Smooth muscle cell (in vitro differentiated cells): ENCODE measurements around the gene TARS1. TPM values are rescaled to one million over a fixed set of nuclear protein-coding genes. Genes with fewer than 3 reads are reported as not detected.
"Not testable (repeated sequence)": the region's sequence is repeated elsewhere in the genome, so short reads cannot be mapped to it uniquely, and the experiment has no call there.

ENCODE experiments used
- DNase-seq: peaks from one replicate; lab custom pipeline; 2025; ENCODE audit not compliant: unreplicated experiment; lab: John Stamatoyannopoulos, UW
- H2AFZ ChIP-seq: fragments of 200-600 bp; sonication (generic); 2 replicates; pipeline ENCODE4 v1.6.0; 2016; ENCODE audit warnings: antibody characterized with exemption, low read depth, mild to moderate bottlenecking
- H3F3A ChIP-seq: fragments of 200-600 bp; sonication (generic); 2 replicates; pipeline ENCODE4 v1.6.0; 2017; ENCODE audit warnings: antibody characterized with exemption, low read depth
- H3K27ac ChIP-seq: fragments of 200-600 bp; sonication (generic); 2 replicates; pipeline ENCODE4 v1.5.1; 2016; ENCODE audit warnings: low read depth, mild to moderate bottlenecking
- H3K27me3 ChIP-seq: fragments of 200-600 bp; sonication (generic); 2 replicates; pipeline ENCODE4 v1.6.1; 2016; ENCODE audit warnings: low read depth, mild to moderate bottlenecking
- H3K36me3 ChIP-seq: fragments of 200-600 bp; sonication (generic); 2 replicates; pipeline ENCODE4 v1.5.1; 2016; ENCODE audit warnings: low read depth
- H3K4me1 ChIP-seq: fragments of 200-600 bp; sonication (generic); 2 replicates; pipeline ENCODE4 v1.5.1; 2016; ENCODE audit warnings: low read depth
- H3K4me2 ChIP-seq: fragments of 200-600 bp; sonication (generic); 2 replicates; pipeline ENCODE4 v1.6.0; 2016; ENCODE audit warnings: mild to moderate bottlenecking
- H3K4me3 ChIP-seq: fragments of 200-600 bp; sonication (generic); 2 replicates; pipeline ENCODE4 v1.5.1; 2016; ENCODE audit warnings: mild to moderate bottlenecking
- H3K79me2 ChIP-seq: fragments of 200-600 bp; sonication (generic); 2 replicates; pipeline ENCODE4 v1.6.0; 2016; ENCODE audit warnings: low read depth, mild to moderate bottlenecking
- H3K9ac ChIP-seq: fragments of 200-600 bp; sonication (generic); 2 replicates; pipeline ENCODE4 v1.6.0; 2016; ENCODE audit warnings: low read depth
- H3K9me3 ChIP-seq: fragments of 200-600 bp; sonication (generic); replicated peaks from 2 replicates; pipeline ENCODE4 v1.5.1; 2016; ENCODE audit warnings: low read depth
- H4K20me1 ChIP-seq: fragments of 200-600 bp; sonication (generic); 2 replicates; pipeline ENCODE4 v1.6.0; 2016; ENCODE audit warnings: low read depth
- CTCF ChIP-seq: fragments of 200-600 bp; sonication (generic); IDR thresholded peaks from 2 replicates; pipeline ENCODE4 v1.5.1; 2017; ENCODE audit warnings: borderline replicate concordance, mild to moderate bottlenecking, antibody characterized with exemption; ENCODE audit not compliant: insufficient read depth, poor library complexity, severe bottlenecking
- WGBS: methylation state at CpG from one replicate; pipeline ENCODE4 v1.1.7; 2016; ENCODE audit warnings: low lambda C conversion rate; 5-methylcytosine and 5-hydroxymethylcytosine counted together
- polyA plus RNA-seq: library from polyadenylated mRNA; unstranded; fragments of >200 nt; fragmentation: Nextera tagmentation; extraction: Ambion mirVana; gene quantifications from 2 replicates; pipeline ENCODE4 v1.2.1, GENCODE V29; 2016
- total RNA-seq: library from RNA; depleted of rRNA; stranded (reverse); fragments of >200 nt; gene quantifications from 2 replicates; pipeline ENCODE4 v1.2.3, GENCODE V29; 2014

Gene TARS1
- total and polyA plus RNA-seq, 2 experiments from 2014 or later, result 120 to 217 TPM

GRCh38 chr5:33433303-33434240 lies 7.2 kb upstream of the TARS1 start:
- WGBS, result 69% methylated on average over 4 of the region's 4 CpGs

GRCh38 chr5:33435893-33436490 lies 4.8 kb upstream of the TARS1 start:
- 32% methylated on average over 5 of the region's 5 CpGs for WGBS

More at GRCh38 chr5:33433303-33434240, 7.2 kb upstream of the TARS1 start:
- Histone ChIP-seq H3F3A (no peaks in the 10 kb centered on the region), H3K27ac (no peak overlapping the region), H3K36me3 (no peaks in the 10 kb centered on the region), H3K27me3 (no peaks in the 10 kb centered on the region), H4K20me1 (no peaks in the 10 kb centered on the region), H3K4me2 (no peak overlapping the region), H3K9me3 (no peaks in the 10 kb centered on the region), H3K4me1 (no peaks in the 10 kb centered on the region), H3K4me3 (no peak overlapping the region), H2AFZ (no peak overlapping the region), H3K79me2 (peaks cover 6% of the 10 kb centered on the region), H3K9ac (no peak overlapping the region)
- TF ChIP-seq CTCF, result no peak
- no peak for DNase-seq

DNA sequence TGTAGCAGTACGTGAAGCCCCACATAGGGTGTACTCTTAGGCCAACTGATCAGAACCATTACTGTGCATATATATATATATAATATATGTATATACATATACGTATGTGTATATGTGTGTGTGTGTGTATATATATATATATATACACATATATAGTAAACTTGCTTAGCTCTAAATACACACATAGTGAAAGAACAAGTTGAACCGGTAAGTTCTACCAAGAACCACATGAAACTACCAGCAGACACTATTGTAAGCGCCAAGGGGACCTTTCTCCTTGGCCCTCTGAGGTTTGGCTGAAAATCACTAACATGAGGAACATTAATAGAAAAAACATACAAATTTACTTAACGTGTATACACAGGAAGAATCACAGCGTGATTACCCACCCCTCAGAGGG lies 1.8 kb upstream of the TARS1 start:
- TF ChIP-seq CTCF, result no peak
- H3K4me1 ChIP-seq, result peaks cover 16% of the 10 kb centered on the region
- no peaks in the 10 kb centered on the region for H3K27me3 ChIP-seq
- peak overlapping the region; percentile 83 for H2AFZ ChIP-seq
- H3F3A ChIP-seq, result no peaks in the 10 kb centered on the region
- H3K27ac ChIP-seq, result peak overlapping the region; percentile 76
- no peaks in the 10 kb centered on the region for H3K36me3 ChIP-seq
- peak overlapping the region; percentile 89 for H3K4me2 ChIP-seq
- peaks cover 36% of the 10 kb centered on the region for H3K79me2 ChIP-seq
- peak overlapping the region; percentile 81 for H3K4me3 ChIP-seq
- WGBS, result 63% methylated on average over 6 of the region's 6 CpGs
- no peaks in the 10 kb centered on the region for H3K9me3 ChIP-seq
- no peak for DNase-seq
- peaks cover 22% of the 10 kb centered on the region for H4K20me1 ChIP-seq
- peak overlapping the region; percentile 77 for H3K9ac ChIP-seq

More at GRCh38 chr5:33435893-33436490, 4.8 kb upstream of the TARS1 start:
- H4K20me1 ChIP-seq, H3K9ac ChIP-seq, H3K9me3 ChIP-seq, H2AFZ ChIP-seq, H3K79me2 ChIP-seq, H3K27ac ChIP-seq, H3K4me2 ChIP-seq, H3K4me1 ChIP-seq, DNase-seq, H3K36me3 ChIP-seq, H3F3A ChIP-seq, H3K4me3 ChIP-seq, H3K27me3 ChIP-seq: not testable (repeated sequence)
- peak; percentile 79 for TF ChIP-seq CTCF
